ENCODE measurements around the gene CARD11.

The CARD11 gene

DNA sequence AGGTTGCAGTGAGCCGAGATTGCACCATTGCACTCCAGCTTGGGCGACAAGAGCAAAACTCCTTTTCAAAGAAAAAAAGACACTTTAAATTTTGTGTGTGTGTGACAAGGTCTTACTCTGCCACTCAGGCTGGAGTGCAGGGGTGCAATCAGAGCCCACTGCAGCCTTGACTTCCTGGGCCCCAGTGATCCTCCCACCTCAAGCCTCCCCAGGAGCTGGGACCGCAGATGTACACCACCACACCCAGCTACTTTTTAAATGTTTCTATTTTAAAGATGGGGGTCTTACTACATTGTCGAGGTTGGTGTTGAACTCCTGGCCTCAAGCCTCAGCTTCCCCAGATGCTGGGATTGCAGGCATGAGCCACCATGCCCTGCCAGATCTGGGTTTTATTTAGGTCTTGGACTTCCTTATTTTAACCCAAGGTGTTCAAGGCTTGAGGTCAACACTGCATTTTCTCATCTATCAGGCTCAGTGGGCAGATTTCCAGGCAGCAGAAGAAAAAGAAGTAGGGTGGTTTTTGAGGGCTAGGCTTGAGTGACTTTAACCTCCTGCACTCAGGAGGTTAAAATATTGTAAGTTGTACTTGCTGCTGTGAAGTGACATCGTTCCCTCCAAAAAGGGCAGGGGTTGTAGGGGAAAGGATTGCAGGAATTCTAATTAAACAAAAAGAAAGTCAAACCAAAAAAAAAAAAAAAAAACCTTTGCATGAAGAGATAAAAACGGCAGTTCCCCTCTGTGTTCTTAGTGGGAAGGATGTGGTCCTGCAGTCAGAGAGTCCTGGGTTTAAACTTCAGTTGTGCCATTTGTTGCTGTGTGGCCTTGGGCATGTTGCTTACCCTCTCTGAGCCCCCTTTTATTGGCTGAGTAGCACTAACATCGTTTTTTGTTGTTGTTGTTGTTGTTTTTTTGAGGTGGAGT is 71.5 kb downstream of the CARD11 start:
- no peaks in the 10 kb centered on the region for H3K36me3 ChIP-seq (ENCODE audit: control insufficient read depth, insufficient read depth, low read length)
- no peak overlapping the region for H3K4me3 ChIP-seq (ENCODE audit: low read length)
- no peak overlapping the region for H3K27ac ChIP-seq (ENCODE audit: low read depth, low read length)
- H3K4me1 ChIP-seq (ENCODE audit: control insufficient read depth, insufficient read depth, low read length) = no peaks in the 10 kb centered on the region
- H3K9ac ChIP-seq (ENCODE audit: low read length) = no peak overlapping the region
- no peaks in the 10 kb centered on the region for H3K27me3 ChIP-seq (ENCODE audit: control insufficient read depth, insufficient read depth, low read length)

GRCh38 chr7:2970861-2971260 is 72.8 kb downstream of the CARD11 start:
- H3K36me3 ChIP-seq (ENCODE audit: control insufficient read depth, insufficient read depth, low read length) = no peaks in the 10 kb centered on the region
- no peak overlapping the region for H3K27ac ChIP-seq (ENCODE audit: low read depth, low read length)
- H3K4me1 ChIP-seq (ENCODE audit: control insufficient read depth, insufficient read depth, low read length) = no peaks in the 10 kb centered on the region
- no peak overlapping the region for H3K9ac ChIP-seq (ENCODE audit: low read length)
- no peak overlapping the region for H3K4me3 ChIP-seq (ENCODE audit: low read length)
- no peaks in the 10 kb centered on the region for H3K27me3 ChIP-seq (ENCODE audit: control insufficient read depth, insufficient read depth, low read length)

DNA sequence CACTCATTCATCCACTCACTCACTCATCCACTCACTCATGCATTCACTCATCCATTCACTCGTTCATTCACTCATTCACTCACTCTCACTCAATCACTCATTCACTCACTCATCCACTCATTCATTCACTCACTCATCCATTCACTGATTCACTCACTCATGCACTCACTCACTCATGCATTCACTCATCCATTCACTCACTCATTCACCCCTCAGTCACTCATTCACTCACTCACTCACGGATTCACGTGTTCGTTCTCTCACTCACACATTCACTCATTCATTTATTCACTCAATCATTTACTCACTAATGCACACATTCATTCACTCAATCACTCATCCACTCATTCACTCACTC is 73.4 kb downstream of the CARD11 start:
- Histone ChIP-seq H3K36me3 (ENCODE audit: control insufficient read depth, insufficient read depth, low read length) (no peaks in the 10 kb centered on the region), H3K4me3 (ENCODE audit: low read length) (no peak overlapping the region), H3K27ac (ENCODE audit: low read depth, low read length) (no peak overlapping the region), H3K27me3 (ENCODE audit: control insufficient read depth, insufficient read depth, low read length) (no peaks in the 10 kb centered on the region), H3K9ac (ENCODE audit: low read length) (no peak overlapping the region), H3K4me1 (ENCODE audit: control insufficient read depth, insufficient read depth, low read length) (no peaks in the 10 kb centered on the region)

GRCh38 chr7:2969398-2970306 is 74.0 kb downstream of the CARD11 start:
- Histone ChIP-seq H3K9ac (ENCODE audit: low read length) (no peak overlapping the region), H3K4me3 (ENCODE audit: low read length) (no peak overlapping the region), H3K36me3 (ENCODE audit: control insufficient read depth, insufficient read depth, low read length) (no peaks in the 10 kb centered on the region), H3K27ac (ENCODE audit: low read depth, low read length) (no peak overlapping the region), H3K4me1 (ENCODE audit: control insufficient read depth, insufficient read depth, low read length) (no peaks in the 10 kb centered on the region), H3K27me3 (ENCODE audit: control insufficient read depth, insufficient read depth, low read length) (no peaks in the 10 kb centered on the region)

GRCh38 chr7:2968616-2969397 is 74.9 kb downstream of the CARD11 start:
- no peaks in the 10 kb centered on the region for H3K27me3 ChIP-seq (ENCODE audit: control insufficient read depth, insufficient read depth, low read length)
- no peak overlapping the region for H3K4me3 ChIP-seq (ENCODE audit: low read length)
- no peaks in the 10 kb centered on the region for H3K4me1 ChIP-seq (ENCODE audit: control insufficient read depth, insufficient read depth, low read length)
- no peaks in the 10 kb centered on the region for H3K36me3 ChIP-seq (ENCODE audit: control insufficient read depth, insufficient read depth, low read length)
- no peak overlapping the region for H3K9ac ChIP-seq (ENCODE audit: low read length)
- no peak overlapping the region for H3K27ac ChIP-seq (ENCODE audit: low read depth, low read length)

DNA sequence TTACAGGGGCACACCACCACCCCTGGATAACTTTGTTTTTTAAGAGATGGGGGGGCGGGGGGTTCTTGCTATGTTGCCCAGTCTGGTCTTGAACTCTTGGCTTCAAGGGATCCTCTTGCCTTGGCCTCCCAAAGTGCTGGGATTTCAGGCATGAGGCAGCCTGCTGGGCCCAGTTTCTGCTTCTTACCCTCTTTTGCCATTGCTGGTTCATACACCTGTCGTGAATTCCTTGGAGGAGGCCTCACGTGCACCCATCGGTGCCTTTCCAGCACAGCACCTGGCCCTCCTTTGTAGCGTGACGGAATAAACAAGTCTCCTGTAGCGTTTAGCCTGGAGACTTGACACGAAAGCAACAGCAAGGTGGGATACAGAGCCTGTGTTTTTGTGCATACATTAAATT is 75.5 kb downstream of the CARD11 start:
- H3K4me1 ChIP-seq (ENCODE audit: control insufficient read depth, insufficient read depth, low read length) = no peaks in the 10 kb centered on the region
- no peaks in the 10 kb centered on the region for H3K27me3 ChIP-seq (ENCODE audit: control insufficient read depth, insufficient read depth, low read length)
- H3K4me3 ChIP-seq (ENCODE audit: low read length) = no peak overlapping the region
- no peak overlapping the region for H3K27ac ChIP-seq (ENCODE audit: low read depth, low read length)
- no peaks in the 10 kb centered on the region for H3K36me3 ChIP-seq (ENCODE audit: control insufficient read depth, insufficient read depth, low read length)
- no peak overlapping the region for H3K9ac ChIP-seq (ENCODE audit: low read length)

DNA sequence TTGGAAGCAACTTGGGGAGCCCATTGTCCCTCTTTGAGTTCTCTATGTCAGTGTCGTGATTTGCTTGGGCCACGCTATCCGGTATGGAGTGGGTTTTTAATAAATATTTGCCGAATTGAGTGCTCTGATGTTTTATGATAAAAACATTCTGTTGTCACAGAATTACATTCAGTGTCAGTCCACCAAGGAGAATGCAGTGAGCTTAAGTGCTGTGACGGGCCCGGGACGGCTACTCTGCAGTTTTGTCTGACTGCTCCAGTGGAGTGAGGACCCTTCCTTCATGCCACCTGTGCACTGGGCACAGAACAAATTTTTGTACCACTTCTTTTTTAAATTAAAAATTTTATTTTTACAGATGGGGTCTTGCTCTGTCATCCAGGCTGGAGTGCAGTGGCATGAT is 76.0 kb downstream of the CARD11 start:
- Histone ChIP-seq H3K4me3 (ENCODE audit: low read length) (no peak overlapping the region), H3K4me1 (ENCODE audit: control insufficient read depth, insufficient read depth, low read length) (no peaks in the 10 kb centered on the region), H3K9ac (ENCODE audit: low read length) (no peak overlapping the region), H3K36me3 (ENCODE audit: control insufficient read depth, insufficient read depth, low read length) (no peaks in the 10 kb centered on the region), H3K27me3 (ENCODE audit: control insufficient read depth, insufficient read depth, low read length) (no peaks in the 10 kb centered on the region), H3K27ac (ENCODE audit: low read depth, low read length) (no peak overlapping the region)

DNA sequence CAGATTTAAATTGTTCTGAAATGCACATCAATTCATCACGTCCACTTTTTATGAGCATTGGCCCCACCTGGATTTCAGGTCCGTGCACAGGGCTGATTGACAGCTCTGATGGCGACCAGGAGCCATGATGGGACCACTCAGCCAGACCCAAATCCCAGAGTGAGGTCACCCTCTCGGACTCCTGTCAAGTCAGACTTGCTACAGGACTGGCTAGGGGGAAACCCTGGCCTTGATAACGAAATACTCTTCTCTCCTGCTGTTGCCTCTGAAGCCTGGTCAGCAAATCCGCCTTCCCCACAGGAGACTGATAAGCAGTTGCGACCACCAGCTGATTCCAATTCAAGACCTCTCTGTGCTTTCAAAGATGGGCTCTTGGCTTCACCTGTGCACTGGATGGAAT is 76.4 kb downstream of the CARD11 start:
- Histone ChIP-seq H3K4me1 (ENCODE audit: control insufficient read depth, insufficient read depth, low read length) (no peaks in the 10 kb centered on the region), H3K36me3 (ENCODE audit: control insufficient read depth, insufficient read depth, low read length) (no peaks in the 10 kb centered on the region), H3K27me3 (ENCODE audit: control insufficient read depth, insufficient read depth, low read length) (no peaks in the 10 kb centered on the region), H3K9ac (ENCODE audit: low read length) (no peak overlapping the region), H3K27ac (ENCODE audit: low read depth, low read length) (no peak overlapping the region), H3K4me3 (ENCODE audit: low read length) (no peak overlapping the region)

GRCh38 chr7:2966466-2967078 is 77.1 kb downstream of the CARD11 start:
- Histone ChIP-seq H3K27ac (ENCODE audit: low read depth, low read length) (no peak overlapping the region), H3K9ac (ENCODE audit: low read length) (no peak overlapping the region), H3K4me3 (ENCODE audit: low read length) (no peak overlapping the region), H3K27me3 (ENCODE audit: control insufficient read depth, insufficient read depth, low read length) (no peaks in the 10 kb centered on the region), H3K4me1 (ENCODE audit: control insufficient read depth, insufficient read depth, low read length) (no peaks in the 10 kb centered on the region), H3K36me3 (ENCODE audit: control insufficient read depth, insufficient read depth, low read length) (no peaks in the 10 kb centered on the region)

GRCh38 chr7:2965745-2966270 is 77.9 kb downstream of the CARD11 start:
- Histone ChIP-seq H3K27ac (ENCODE audit: low read depth, low read length) (no peak overlapping the region), H3K36me3 (ENCODE audit: control insufficient read depth, insufficient read depth, low read length) (no peaks in the 10 kb centered on the region), H3K4me1 (ENCODE audit: control insufficient read depth, insufficient read depth, low read length) (no peaks in the 10 kb centered on the region), H3K27me3 (ENCODE audit: control insufficient read depth, insufficient read depth, low read length) (no peaks in the 10 kb centered on the region), H3K4me3 (ENCODE audit: low read length) (no peak overlapping the region), H3K9ac (ENCODE audit: low read length) (no peak overlapping the region)

GRCh38 chr7:2965301-2965700 is 78.4 kb downstream of the CARD11 start:
- Histone ChIP-seq H3K4me1 (ENCODE audit: control insufficient read depth, insufficient read depth, low read length) (no peaks in the 10 kb centered on the region), H3K27ac (ENCODE audit: low read depth, low read length) (no peak overlapping the region), H3K9ac (ENCODE audit: low read length) (no peak overlapping the region), H3K36me3 (ENCODE audit: control insufficient read depth, insufficient read depth, low read length) (no peaks in the 10 kb centered on the region), H3K4me3 (ENCODE audit: low read length) (no peak overlapping the region), H3K27me3 (ENCODE audit: control insufficient read depth, insufficient read depth, low read length) (no peaks in the 10 kb centered on the region)

Measured in rectal smooth muscle tissue (tissue), 1 donor.